GM18951 (cell line): ENCODE measurements around the gene MED27.

Experiments
- POLR2A ChIP-seq: IDR thresholded peaks from 4 replicates; pipeline ENCODE4 v1.6.1; 2011; ENCODE audit warnings: mild to moderate bottlenecking; ENCODE audit not compliant: insufficient read length, insufficient read depth; ENCODE audit errors: extremely low read depth
- in situ Hi-C: fragments of 300-500 bp; cut with MboI; formaldehyde crosslinking; loops from one replicate; pipeline ENCODE4 v1.12.0; 2022; ENCODE audit warnings: low sequenced_read_pairs, mixed read lengths, inconsistent platforms; ENCODE audit not compliant: unreplicated experiment

The MED27 gene

DNA sequence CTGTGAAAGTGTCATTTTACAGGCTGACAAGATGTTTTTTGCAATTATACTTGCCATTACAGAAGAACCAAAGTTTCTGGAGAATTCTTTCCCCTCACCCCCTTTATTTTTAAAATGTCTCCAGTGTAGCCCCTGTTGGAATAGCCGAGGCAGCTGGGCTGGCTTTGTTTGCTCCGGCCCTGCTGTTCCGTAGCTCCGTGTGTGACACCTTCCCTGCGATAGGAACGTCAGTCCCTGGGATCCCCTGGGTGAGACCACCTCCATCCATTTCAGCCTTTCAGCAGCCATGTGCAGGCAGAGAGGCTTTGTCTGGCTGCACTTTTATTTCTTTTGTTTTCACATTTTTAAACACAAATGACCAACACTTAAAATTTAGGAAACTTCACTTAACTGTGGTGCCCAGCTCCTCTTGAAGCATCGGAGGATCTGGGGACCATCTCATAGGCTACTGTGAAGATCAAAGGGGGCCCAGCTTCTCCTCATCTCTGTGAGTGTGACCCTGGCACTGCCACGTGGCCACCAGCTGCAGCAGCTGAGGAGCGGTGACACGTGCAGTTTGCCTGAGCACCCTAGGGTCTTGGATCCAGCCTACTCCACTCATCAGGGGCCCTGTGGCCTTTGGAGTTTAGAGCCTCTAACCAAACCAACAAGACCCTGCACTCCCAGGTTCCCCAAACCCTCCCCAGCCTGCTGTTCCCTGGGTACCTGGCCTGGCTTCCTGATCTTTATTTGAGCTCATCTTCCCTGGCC, 214.0 kb downstream of the MED27 start:
- no peak for TF ChIP-seq POLR2A
- in situ Hi-C loops = no loop called here

- in situ Hi-C loops = no loop called here
- TF ChIP-seq POLR2A = no peak
Observed at GRCh38 chr9:131864531-131864930, 215.1 kb downstream of the MED27 start.

GRCh38 chr9:131863306-131863896, 216.3 kb downstream of the MED27 start:
- TF ChIP-seq POLR2A = no peak
- in situ Hi-C loops = no loop called here

DNA sequence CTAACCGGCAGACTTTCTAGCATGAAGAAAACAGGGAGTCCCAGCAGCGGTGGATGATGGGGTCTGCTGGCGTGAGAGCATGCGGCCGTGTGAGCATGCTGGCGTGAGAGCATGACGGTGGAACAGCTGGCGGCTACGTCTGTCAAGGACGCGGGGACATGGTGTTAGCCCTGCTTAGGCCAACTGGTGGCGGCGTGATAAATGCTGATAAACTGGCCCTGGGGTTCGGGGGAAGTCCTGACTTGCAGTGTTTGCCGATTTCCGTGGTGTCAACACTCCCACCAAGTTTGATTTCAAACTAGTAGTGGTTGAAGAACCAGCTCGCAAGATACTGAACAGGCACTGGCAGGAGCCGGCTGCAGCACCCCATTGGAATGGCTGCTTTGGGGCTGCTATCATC, 217.4 kb downstream of the MED27 start:
- TF ChIP-seq POLR2A = no peak
- in situ Hi-C loops = no loop called here

GRCh38 chr9:131860430-131860829, 219.2 kb downstream of the MED27 start:
- in situ Hi-C loops = no loop called here
- no peak for TF ChIP-seq POLR2A

- no peak for TF ChIP-seq POLR2A
- in situ Hi-C loops = no loop called here
Observed at GRCh38 chr9:131858147-131858546, 221.5 kb downstream of the MED27 start.

DNA sequence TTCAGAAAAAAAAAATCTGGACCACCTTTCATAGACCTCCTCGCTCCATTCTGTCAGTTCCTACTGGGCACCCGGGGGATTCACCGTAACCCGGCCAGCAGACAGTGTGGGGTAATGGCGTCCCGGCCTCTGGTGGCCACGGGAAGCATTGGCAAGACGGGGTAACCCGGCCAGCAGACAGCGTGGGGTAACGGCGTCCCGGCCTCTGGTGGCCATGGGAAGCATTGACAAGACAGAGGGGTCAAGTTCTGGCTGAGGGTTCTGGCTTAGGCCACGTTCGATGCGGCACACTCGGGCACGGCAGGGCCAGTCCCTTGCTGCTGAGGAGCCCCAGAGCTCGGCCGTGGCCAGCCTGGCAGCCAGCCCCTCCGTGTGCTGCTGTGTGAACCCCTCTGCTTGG, 223.6 kb downstream of the MED27 start:
- no peak for TF ChIP-seq POLR2A
- in situ Hi-C loops = no loop called here

- no peak for TF ChIP-seq POLR2A
- in situ Hi-C loops = no loop called here
Observed at GRCh38 chr9:131854896-131855613, 224.6 kb downstream of the MED27 start.

DNA sequence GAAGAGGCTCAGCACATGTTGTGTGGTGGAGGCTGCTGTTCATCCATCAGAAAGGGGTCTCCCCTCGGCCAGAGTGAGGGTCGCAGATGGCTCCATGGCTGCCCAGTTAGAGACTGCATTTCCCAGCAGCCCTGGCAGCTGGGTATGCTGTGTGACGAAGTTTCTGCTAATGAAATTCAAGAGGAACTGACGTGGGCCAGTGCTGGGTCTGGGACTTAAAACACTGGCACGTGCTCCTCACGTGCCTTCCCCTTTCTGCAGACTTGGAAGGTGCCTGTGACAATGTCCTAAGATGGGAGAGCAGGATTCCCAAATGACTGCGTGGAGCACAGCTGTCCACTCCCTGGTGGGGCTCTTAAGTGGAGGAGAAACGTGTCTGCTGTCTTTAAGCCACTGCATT, 225.3 kb downstream of the MED27 start:
- no peak for TF ChIP-seq POLR2A
- in situ Hi-C loops = no loop called here

DNA sequence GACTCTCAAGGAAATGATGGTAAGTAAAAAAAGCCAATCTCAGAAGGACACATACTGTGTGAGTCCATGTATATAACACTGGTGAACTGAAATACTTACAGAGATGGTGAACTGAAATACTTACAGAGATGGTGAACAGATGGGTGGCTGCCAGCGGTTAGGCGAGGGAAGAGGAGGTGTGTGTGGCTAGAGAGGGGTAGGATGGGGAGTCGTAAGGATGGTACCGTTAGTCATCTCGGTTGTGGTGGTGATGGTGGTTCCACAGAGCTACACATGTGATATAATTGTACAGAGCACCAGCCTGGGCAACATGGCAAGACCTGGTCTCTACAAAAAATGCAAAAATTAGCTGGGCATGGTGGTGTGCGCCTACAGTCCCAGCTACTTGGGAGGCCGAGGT, 226.2 kb downstream of the MED27 start:
- no peak for TF ChIP-seq POLR2A

DNA sequence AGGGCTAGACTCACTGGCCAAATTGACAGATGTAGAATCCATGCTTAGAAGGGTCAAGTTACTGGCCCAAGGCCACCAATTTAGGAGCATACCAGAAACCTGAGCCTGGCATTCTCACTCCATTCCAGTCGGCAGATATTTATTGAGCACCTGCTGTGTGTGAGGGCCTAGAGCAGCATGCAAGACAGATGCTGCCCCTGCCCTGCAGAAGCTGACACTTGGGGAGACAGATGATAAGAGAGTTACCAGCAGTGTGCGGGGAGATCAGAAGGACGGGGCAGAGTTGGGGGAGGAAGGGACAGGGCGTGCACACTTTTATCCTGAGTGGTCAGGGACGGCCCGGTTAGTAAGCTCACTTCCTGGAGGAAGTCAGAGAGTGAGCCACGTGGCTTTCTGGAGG, 228.3 kb downstream of the MED27 start:
- in situ Hi-C loops = no loop called here
- TF ChIP-seq POLR2A = no peak

More for the DNA sequence above, 226.2 kb downstream of the MED27 start:
- in situ Hi-C loops = no loop called here

DNA sequence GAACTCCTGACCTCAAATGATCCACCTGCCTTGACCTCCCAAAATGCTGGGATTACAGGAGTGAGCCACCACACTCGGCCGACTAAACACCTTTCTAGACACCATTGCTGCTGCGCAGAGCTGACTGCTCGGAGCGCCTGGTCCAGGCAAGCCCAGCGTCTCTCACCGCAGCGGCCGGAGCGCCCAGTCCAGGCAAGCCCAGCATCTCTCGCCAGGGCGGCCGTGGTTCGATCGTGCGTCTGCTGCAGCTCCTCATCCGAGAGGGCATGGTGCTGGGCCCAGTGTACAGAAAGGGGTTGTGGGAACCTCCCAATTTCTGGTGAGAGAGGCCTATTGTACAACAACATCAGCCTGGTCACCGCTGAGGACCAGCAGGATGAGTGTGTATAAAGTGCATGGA, 230.3 kb downstream of the MED27 start:
- in situ Hi-C loops = no loop called here
- TF ChIP-seq POLR2A = no peak

DNA sequence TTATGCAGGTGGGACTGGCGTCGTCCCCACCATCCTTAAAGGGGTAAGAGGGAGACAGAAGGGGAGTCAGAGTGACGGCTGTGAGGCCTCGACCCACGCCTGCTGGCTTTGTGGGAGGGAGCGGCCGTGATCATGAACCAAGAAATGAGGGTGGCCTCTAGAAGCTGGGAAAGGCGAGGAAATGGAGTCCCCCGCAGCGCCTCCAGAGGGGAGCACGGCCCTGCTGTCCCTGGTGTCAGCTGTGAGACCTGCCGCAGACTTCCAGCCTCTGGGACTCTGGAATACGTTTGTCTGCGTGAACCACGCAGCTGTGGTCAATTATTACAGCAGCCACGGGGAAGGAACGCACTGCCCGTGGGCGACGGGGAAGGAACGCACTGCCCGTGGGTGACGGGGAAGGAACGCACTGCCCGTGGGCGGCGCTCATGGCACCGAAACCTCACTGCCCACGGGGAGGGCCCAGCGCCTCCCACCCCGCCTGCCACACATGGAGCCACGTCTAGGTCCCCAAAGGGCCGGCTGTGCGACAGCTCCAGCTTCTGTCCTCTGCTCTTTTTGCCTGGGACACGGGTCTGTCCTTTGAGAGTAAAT, 231.0 kb downstream of the MED27 start:
- in situ Hi-C loops = no loop called here
- no peak for TF ChIP-seq POLR2A

- TF ChIP-seq POLR2A = no peak
- in situ Hi-C loops = no loop called here
Observed at GRCh38 chr9:131847665-131848354, 231.9 kb downstream of the MED27 start.
